Measurements from ENCODE around the gene SRM.
"Not testable (repeated sequence)": the region's sequence is repeated elsewhere in the genome, so short reads cannot be mapped to it uniquely, and the experiment has no call there.

Gene SRM

DNA sequence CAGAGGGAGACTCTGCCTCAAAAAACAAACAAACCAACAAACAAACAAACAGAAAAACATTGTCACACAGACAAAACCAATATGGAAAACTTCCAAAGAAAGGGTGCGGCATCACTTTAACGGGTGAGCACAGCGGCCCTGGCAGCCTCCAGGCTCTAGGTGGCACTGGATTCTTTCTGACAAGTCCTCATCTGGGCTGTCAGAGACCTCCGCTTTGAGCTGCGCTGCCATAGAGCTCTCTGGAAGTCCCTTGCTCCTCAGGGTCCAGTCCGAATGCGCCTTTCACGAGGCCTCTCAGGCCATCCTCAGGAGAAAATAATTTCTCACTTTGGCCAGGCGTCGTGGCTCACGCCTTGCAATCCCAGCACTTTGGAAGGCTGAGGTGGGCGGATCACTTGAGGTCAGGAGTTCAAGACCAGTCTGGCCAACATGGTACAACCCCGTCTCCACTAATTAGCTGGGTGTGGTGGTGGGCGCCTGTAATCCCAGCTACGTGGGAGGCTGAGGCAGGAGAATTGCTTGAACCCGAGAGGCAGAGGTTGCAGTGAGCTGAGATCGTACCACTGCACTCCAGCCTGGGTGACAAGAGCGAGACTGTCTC lies 4.2 kb upstream of the SRM start:
- FAIRE-seq, result not testable (repeated sequence)

DNA sequence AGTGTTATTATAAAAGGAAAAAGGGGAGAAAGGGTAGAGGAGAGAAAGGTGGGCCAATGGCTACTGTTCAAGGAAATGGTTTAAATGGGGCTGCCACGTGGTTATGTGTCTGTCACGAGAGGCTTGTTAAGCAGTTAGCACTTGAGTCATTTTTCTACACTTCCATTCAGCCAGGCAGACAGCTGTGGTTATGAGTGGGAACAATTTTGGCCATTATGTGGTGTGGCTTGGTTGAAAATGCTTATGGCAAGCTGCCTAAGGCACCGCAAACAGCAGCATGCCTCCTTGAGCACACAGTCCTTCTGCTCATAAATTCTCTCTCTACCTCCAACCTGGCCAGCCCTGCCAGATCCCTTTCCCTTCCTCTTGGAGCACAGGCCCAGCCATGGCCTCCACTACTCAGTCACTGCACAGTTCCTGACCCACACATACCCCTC lies 3.2 kb upstream of the SRM start:
- FAIRE-seq, result no peak

DNA sequence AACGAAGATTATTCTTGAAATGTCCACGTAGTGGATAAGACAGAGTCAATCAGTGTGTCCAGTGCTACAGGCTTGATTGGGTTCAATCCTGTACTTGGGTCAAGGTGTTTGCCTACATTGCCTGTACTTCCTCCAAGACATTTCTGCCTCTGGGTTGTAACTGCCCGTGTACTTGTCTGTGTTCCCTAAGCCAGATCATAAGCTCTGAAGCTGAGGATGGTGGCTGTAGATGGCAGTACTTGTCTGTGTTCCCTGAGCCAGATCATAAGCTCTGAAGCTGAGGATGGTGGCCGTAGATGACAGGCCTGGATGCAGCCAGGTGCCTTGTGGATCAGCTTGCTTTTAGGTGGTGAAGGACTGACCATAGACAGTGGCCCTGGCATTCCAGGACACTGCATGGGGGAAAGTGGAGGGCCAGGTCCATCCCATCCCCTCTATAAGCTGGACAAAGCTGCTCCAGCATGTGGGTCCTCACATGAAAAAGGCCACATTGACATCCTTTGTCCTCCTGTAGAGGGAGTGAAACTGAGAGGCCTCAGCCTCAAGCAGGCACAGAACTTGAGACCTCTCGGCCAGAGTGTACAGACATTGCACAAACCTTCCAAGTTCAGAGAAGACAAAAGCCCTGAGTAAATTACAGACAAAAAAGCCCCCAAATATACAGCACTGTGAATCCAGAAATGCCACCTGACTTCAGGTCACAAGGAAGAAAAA lies 2.0 kb upstream of the SRM start:
- no peak for FAIRE-seq

GRCh38 chr1:11059155-11059967 lies 457 bp downstream of the SRM start:
- FAIRE-seq, result no peak

DNA sequence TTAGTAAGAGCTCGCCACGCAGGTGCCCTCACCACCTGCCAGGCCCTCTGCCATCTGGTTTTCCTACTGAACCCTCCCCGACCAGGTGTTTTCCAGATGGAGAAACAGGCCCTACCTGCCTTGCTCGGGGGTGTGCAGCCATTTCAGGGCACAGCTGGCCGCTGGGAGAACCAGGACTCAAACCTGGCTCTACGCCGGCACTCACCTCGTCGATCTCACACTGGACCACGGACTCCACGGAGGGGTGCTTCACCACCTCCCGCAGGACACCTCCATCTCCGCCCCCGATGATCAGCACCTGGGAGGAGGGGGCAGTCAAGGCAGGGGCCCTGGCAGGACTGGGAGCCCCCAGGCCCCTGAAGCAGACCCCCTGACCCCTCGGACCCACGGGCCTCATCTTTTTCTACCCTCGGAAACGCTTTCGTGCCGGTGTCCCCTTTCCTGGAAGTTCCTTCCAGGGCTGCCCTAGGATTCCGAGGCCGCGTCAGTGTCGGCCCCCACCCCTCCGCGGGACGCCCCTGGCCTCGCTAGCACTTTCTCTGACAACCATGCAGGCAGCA lies 1.1 kb downstream of the SRM start:
- no peak for FAIRE-seq

DNA sequence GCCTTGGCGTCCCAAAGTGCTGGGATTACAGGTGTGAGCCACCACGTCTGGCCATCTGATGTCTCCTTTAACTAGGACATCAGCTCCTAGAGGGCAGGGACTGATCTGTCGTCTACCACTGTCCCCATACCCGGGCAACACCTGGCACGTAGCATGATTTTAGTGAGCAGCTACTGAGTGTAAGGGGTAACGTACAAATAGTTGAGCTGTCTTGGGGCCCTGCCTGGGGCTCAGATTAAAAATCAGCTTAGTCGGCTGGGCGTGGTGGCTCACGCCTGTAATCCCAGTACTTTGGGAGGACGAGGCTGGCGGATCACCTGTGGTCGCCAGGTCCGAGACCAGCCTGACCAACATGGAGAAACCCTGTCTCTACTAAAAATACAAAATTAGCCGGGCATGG lies 1.8 kb downstream of the SRM start:
- FAIRE-seq, result no peak

GRCh38 chr1:11057477-11057876 lies 2.3 kb downstream of the SRM start:
- FAIRE-seq, result no peak

GRCh38 chr1:11056504-11056903 lies 3.3 kb downstream of the SRM start:
- no peak for FAIRE-seq

GRCh38 chr1:11055676-11056075 lies 4.1 kb downstream of the SRM start:
- FAIRE-seq, result no peak

GRCh38 chr1:11054666-11055065 lies 5.2 kb downstream of the SRM start:
- no peak for FAIRE-seq

GRCh38 chr1:11054181-11054580 lies 5.6 kb downstream of the SRM start:
- FAIRE-seq, result no peak

DNA sequence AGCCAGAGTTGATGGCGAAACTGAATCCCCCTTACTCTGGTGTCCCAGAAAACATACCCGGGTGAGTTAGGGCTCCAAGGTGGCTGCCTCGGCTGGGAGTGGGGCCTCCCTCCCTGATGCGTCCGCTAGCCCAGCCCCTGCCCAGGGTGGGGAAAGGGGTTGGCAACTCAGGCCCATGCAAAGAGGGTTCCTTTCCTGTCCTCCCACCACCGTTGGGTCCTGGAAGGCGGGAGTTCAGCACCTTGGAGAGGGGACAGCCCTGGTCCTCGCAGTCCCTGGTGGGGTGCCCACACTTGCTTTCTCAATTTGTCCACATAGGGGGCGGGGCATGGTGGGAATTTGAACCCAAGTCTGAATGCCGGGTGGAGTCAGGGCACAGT lies 6.1 kb downstream of the SRM start:
- no peak for FAIRE-seq

DNA sequence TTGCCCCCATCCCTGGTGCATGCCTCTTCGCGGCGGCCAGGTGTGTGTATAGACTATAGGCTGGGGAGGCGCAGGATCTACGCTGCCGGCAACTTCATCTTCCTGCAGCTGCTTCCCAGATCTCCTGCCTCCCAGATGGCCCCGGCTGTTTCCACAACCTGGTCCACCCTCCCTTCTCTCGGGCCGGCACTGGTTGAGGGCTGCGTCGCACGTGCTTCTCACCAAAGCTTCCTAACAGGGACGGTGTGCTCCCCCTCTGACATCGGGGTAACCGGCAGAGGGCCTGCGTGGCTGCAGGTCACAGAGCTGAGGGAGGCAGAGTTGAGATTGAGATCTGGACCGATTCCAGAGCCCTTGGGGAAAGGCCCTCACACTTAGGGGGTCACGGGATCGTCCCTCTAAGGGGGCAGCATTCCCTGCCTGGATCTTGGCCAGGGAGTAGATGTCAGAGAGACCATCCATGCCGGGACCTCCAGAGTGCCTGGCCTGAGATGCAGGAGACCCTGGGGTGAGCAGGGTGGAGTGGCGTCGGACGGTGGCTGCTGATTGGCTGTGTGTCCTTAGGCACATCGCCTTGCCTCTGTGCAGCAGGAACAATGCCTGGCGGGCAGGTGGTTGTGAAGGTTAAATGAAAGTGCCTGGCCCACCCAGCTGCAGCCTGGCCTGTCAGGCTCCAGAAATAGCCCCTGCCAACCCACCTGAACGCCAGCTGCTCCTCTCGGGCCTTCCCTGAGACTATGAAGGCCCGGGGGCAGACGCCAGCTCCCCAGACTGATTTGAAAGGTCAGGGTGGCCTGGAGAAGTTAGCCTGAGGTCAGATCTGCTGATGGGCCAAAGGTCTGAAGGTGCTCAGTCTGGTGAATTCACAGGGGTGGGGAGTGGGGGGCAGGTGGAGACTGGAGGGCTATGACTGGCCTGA lies 6.7 kb downstream of the SRM start:
- no peak for FAIRE-seq

DNA sequence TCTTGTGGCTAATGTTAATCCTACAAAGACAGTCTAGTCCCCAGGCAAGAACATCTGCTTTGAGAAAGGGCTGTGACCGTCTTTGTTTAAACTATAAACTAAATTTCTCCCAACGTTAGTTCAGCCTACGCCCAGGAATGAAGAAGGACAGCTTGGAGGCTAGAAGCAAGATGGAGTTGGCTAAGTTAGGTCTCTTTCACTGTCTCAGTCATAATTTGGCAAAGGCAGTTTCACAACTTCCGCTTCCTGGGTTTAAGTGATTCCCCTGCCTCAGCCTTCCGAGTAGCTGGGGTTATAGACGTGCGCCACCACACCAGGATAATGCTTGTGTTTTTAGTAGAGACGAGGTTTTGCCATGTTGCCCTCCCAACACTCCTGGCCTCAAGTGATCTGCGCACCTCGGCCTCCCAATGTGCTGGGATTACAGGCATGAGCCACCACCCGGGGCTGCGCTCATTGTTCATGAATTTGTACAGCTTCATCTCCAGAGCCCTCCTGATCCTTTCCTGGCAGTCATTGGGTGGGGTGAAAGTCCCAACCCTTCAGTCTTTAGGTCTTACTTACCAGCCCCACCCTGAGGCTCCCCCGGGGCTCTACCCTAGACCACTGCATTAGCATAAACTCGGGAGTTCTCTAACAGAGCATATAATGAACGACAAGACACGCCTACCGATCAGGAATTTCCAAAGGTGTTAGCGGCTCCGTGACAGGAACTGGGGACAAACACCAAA lies 7.9 kb downstream of the SRM start:
- FAIRE-seq, result no peak

- not testable (repeated sequence) for FAIRE-seq
These were observed 8.7 kb downstream of the SRM start for GRCh38 chr1:11051121-11051520.

DNA sequence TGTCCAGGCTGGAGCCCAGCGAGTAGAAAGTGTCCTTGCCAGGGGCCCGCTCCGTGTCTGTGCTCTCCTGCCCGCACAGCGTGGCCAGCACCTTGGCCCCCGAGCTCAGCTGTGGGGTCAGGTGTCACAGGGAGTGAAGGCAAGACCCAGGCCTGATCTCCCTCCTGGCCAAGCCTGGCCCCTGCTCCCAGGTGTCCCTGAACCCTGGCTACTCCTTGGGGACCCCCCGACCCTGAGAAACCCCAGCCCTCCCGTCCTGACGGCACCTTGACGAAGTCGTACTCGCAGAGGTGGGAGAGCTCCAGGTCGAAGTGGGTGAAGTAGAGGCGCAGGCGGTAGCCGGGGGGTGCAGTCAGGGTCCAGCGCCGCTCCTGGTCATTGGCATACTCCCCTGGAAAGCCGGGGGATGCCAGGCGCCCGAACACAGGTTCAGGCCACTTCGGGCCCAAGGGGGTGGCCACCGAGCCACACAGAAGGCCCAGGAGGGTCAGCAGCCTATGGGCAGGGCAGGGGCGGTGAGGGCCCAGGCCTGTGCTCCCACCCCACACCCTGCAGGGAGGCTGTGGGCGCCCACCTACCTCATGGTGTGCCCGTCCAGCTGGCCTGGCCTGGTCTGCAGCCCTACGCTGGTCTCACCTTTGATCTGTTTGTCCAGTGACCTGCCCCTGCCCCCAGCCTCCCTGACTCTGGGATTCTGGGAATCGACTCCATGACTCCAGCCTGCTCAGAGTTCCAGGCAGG lies 13.0 kb downstream of the SRM start, which contains the start of gene MASP2:
Gene MASP2, minus strand, starts transcription at position 615 of the 741 bp plus-strand sequence. Its CDS starts 32 bp downstream, at position 583.
- FAIRE-seq, result no peak

GRCh38 chr1:11046270-11046566 lies 13.6 kb downstream of the SRM start:
- no peak for FAIRE-seq

GRCh38 chr1:11045428-11046269 lies 14.2 kb downstream of the SRM start:
- no peak for FAIRE-seq

DNA sequence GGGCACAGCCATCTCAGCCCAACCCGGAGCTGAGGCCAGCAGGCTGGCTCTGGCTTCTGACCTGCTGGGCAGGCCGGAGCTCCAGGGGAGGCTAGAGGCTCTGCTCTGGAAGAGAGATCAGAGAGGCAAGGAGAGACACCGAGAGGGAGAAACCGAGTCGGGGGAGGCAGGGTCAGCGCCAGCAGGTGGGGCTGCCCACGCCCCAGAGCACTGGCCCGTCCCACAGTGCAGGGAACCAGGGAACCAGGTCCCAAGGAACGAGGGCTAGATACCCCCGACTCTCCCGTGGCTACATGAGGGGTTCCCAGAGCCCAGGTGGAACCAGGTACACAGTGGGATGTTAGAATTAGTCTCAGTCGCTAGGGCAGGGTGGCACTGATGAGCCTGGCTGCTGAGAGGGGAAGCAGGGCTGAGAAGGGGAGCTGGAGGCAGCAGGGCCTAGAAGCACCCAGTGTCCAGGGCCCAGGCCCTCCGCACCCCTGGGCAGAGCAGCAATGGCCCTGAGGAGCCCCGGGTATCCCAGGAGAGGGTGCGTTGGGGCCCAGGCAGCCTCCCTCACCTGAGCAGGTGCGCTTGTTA lies 14.9 kb downstream of the SRM start:
- FAIRE-seq, result no peak

All from colon (tissue), 2 donors.